CD4-positive, CD25-positive, alpha-beta regulatory T cell (primary cell): Measurements from ENCODE around the gene ZGRF1. TPM values are rescaled to one million over a fixed set of nuclear protein-coding genes. Genes with fewer than 3 reads are reported as not detected.

Experiments used
- ATAC-seq, 2 donors: fragments of 150-1000 bp; cut with Tn5 transposase; one replicate each; pipeline ENCODE4 v1.10.0; 2021; ENCODE audit warnings: low read depth in 2 of 2, moderate number of reproducible peaks in 2 of 2, moderate library complexity in 1 of 2
- DNase-seq, 3 donors: peaks; one replicate each; pipeline versions ENCODE4 v3.0.0 to v3.0.0-alpha.2; 2012 to 2022; ENCODE audit warnings: mixed read lengths in 1 of 3
- H3K27ac ChIP-seq: one replicate; pipeline ENCODE4 v1.7.0; 2013; ENCODE audit warnings: mild to moderate bottlenecking, low read length; ENCODE audit not compliant: insufficient read depth, poor library complexity, severe bottlenecking
- H3K27me3 ChIP-seq: one replicate; pipeline ENCODE4 v1.7.0; 2013; ENCODE audit warnings: low read length; ENCODE audit not compliant: control insufficient read depth, insufficient read depth
- H3K36me3 ChIP-seq: one replicate; pipeline ENCODE4 v1.7.0; 2013; ENCODE audit warnings: mild to moderate bottlenecking, low read length, moderate library complexity; ENCODE audit not compliant: control insufficient read depth, insufficient read depth
- H3K4me1 ChIP-seq: 2 replicates; pipeline ENCODE4 v1.7.0; 2013; ENCODE audit warnings: mild to moderate bottlenecking, low read length; ENCODE audit not compliant: insufficient read depth, control insufficient read depth, poor library complexity, severe bottlenecking
- H3K4me3 ChIP-seq: one replicate; pipeline ENCODE4 v1.7.0; 2013; ENCODE audit warnings: low read depth, mild to moderate bottlenecking, low read length, moderate library complexity
- H3K9me3 ChIP-seq, 2 experiments: 1 replicate in 1 of 2; 2 replicates in 1 of 2; pipeline ENCODE4 v1.7.0; 2013; ENCODE audit warnings: low read length in 2 of 2, mild to moderate bottlenecking in 1 of 2, moderate library complexity in 1 of 2; ENCODE audit not compliant: control insufficient read depth in 2 of 2
- H3K27ac Mint-ChIP-seq, 3 donors: one replicate each; pipeline ENCODE4 v1.8.0; 2020 to 2022; ENCODE audit warnings: mild to moderate bottlenecking in 3 of 3, mixed read lengths in 3 of 3, moderate library complexity in 2 of 3
- H3K27me3 Mint-ChIP-seq: one replicate; pipeline ENCODE4 v1.8.0; 2022; ENCODE audit warnings: mild to moderate bottlenecking, mixed read lengths
- H3K36me3 Mint-ChIP-seq: one replicate; pipeline ENCODE4 v1.8.0; 2020; ENCODE audit warnings: mixed read lengths
- H3K4me1 Mint-ChIP-seq, 4 donors: one replicate each; pipeline ENCODE4 v1.8.0; 2020 to 2022; ENCODE audit warnings: mixed read lengths in 4 of 4, mild to moderate bottlenecking in 1 of 4
- H3K4me3 Mint-ChIP-seq, 4 donors: one replicate each; pipeline ENCODE4 v1.8.0; 2020 to 2022; ENCODE audit warnings: mild to moderate bottlenecking in 4 of 4, mixed read lengths in 4 of 4, moderate library complexity in 3 of 4
- H3K9me3 Mint-ChIP-seq, 7 donors: one replicate each; pipeline ENCODE4 v1.8.0; 2020 to 2022; ENCODE audit warnings: mixed read lengths in 7 of 7, mild to moderate bottlenecking in 3 of 7, moderate library complexity in 2 of 7
- polyA plus RNA-seq, 4 donors: library from polyadenylated mRNA; unstranded; fragments of 300-500 nt; fragmentation: Illumina TruSeq; gene quantifications; one replicate each; pipeline ENCODE4 v1.2.3, GENCODE V29; 2021
- total RNA-seq: library from RNA; stranded (reverse); gene quantifications from one replicate; pipeline ENCODE4 v1.2.3, GENCODE V29; 2022

The ZGRF1 gene
- 9.3 TPM for total RNA-seq
- 1 to 10 TPM in 3 of 4 donors, under 1 TPM in 1; 0.53 to 2.0 (median 1.6) TPM for polyA plus RNA-seq

- Mint-ChIP-seq H3K4me1 (peaks cover 4 to 22% (median 21%) of the 10 kb centered on the region in 4 donors), H3K4me3 (peak within 1 kb of the TSS in 1 of 4 donors; percentile 6), H3K36me3 (peaks cover 16% of the 10 kb centered on the region), H3K27ac (peak within 1 kb of the TSS in 1 of 3 donors; percentile 33), H3K9me3 (peaks cover 0 to 2% (median 0%) of the 10 kb centered on the region in 7 donors), H3K27me3 (no peaks in the 10 kb centered on the region)
- Histone ChIP-seq H3K4me1 (peaks cover 16% of the 10 kb centered on the region), H3K27ac (peak within 1 kb of the TSS; percentile 99), H3K36me3 (no peaks in the 10 kb centered on the region), H3K9me3 (no peaks in the 10 kb centered on the region), H3K4me3 (peak within 1 kb of the TSS; percentile 96), H3K27me3 (no peaks in the 10 kb centered on the region)
- peak; percentile 98 to 99 (median 99) for DNase-seq
- peak; percentile 89 to 90 for ATAC-seq
Measured at GRCh38 chr4:112636688-112637551, at the start of gene ZGRF1, which contains the start of gene LARP7. Gene ZGRF1, minus strand, starts transcription at chr4:112636909. Its CDS starts 3,733 bp downstream, at chr4:112633176. Gene LARP7, plus strand, starts transcription at chr4:112637143. Its CDS starts 7,527 bp downstream, at chr4:112644670.

- Mint-ChIP-seq H3K27ac (no peak overlapping the region), H3K9me3 (peaks cover 0 to 2% (median 0%) of the 10 kb centered on the region in 7 donors), H3K36me3 (no peaks in the 10 kb centered on the region), H3K4me3 (no peak overlapping the region), H3K27me3 (peaks cover 5% of the 10 kb centered on the region), H3K4me1 (no peaks in the 10 kb centered on the region)
- Histone ChIP-seq H3K9me3 (no peaks in the 10 kb centered on the region), H3K4me1 (no peaks in the 10 kb centered on the region), H3K27me3 (peaks cover 3% of the 10 kb centered on the region), H3K36me3 (no peaks in the 10 kb centered on the region), H3K4me3 (no peak overlapping the region), H3K27ac (no peak overlapping the region)
- ATAC-seq (no peak), DNase-seq (no peak)
Measured at GRCh38 chr4:112680996-112681395, 44.3 kb upstream of the ZGRF1 start.

GRCh38 chr4:112677519-112678091 lies 40.9 kb upstream of the ZGRF1 start:
- Histone ChIP-seq H3K36me3 (no peaks in the 10 kb centered on the region), H3K4me1 (no peaks in the 10 kb centered on the region), H3K27ac (no peak overlapping the region), H3K27me3 (no peaks in the 10 kb centered on the region), H3K9me3 (no peaks in the 10 kb centered on the region), H3K4me3 (no peak overlapping the region)
- H3K9me3 Mint-ChIP-seq, result peaks cover 0 to 2% (median 0%) of the 10 kb centered on the region in 7 donors
- H3K27ac Mint-ChIP-seq, result no peak overlapping the region
- DNase-seq (no peak), ATAC-seq (no peak)
- no peaks in the 10 kb centered on the region for H3K4me1 Mint-ChIP-seq
- H3K27me3 Mint-ChIP-seq, result peaks cover 5% of the 10 kb centered on the region
- no peaks in the 10 kb centered on the region for H3K36me3 Mint-ChIP-seq
- H3K4me3 Mint-ChIP-seq, result no peak overlapping the region

- Histone ChIP-seq H3K9me3 (no peaks in the 10 kb centered on the region), H3K36me3 (no peaks in the 10 kb centered on the region), H3K4me3 (no peak overlapping the region), H3K27me3 (no peaks in the 10 kb centered on the region), H3K4me1 (no peaks in the 10 kb centered on the region), H3K27ac (no peak overlapping the region)
- Mint-ChIP-seq H3K9me3 (peaks cover 0 to 3% (median 0%) of the 10 kb centered on the region in 7 donors), H3K4me1 (no peaks in the 10 kb centered on the region), H3K36me3 (no peaks in the 10 kb centered on the region), H3K27me3 (peaks cover 5% of the 10 kb centered on the region), H3K27ac (no peak overlapping the region), H3K4me3 (no peak overlapping the region)
- ATAC-seq (no peak), DNase-seq (no peak)
Measured at GRCh38 chr4:112674376-112674775, 37.7 kb upstream of the ZGRF1 start.

GRCh38 chr4:112673686-112674085 lies 37.0 kb upstream of the ZGRF1 start:
- Histone ChIP-seq H3K36me3 (no peaks in the 10 kb centered on the region), H3K4me1 (no peaks in the 10 kb centered on the region), H3K27me3 (no peaks in the 10 kb centered on the region), H3K9me3 (no peaks in the 10 kb centered on the region), H3K4me3 (no peak overlapping the region), H3K27ac (no peak overlapping the region)
- H3K9me3 Mint-ChIP-seq, result peaks cover 0 to 3% (median 0%) of the 10 kb centered on the region in 7 donors
- H3K36me3 Mint-ChIP-seq, result no peaks in the 10 kb centered on the region
- H3K27ac Mint-ChIP-seq, result no peak overlapping the region
- H3K4me1 Mint-ChIP-seq, result no peaks in the 10 kb centered on the region
- H3K4me3 Mint-ChIP-seq, result no peak overlapping the region
- ATAC-seq (no peak), DNase-seq (no peak)
- peaks cover 5% of the 10 kb centered on the region for H3K27me3 Mint-ChIP-seq

- H3K27ac ChIP-seq, result no peak overlapping the region
- H3K4me3 ChIP-seq, result no peak overlapping the region
- no peak for ATAC-seq
- Mint-ChIP-seq H3K4me3 (no peak overlapping the region), H3K9me3 (peaks cover 0 to 3% (median 0%) of the 10 kb centered on the region in 7 donors), H3K4me1 (no peaks in the 10 kb centered on the region), H3K27ac (no peak overlapping the region), H3K27me3 (peaks cover 3% of the 10 kb centered on the region), H3K36me3 (no peaks in the 10 kb centered on the region)
- no peaks in the 10 kb centered on the region for H3K9me3 ChIP-seq
- DNase-seq, result no peak
- no peaks in the 10 kb centered on the region for H3K36me3 ChIP-seq
- no peaks in the 10 kb centered on the region for H3K4me1 ChIP-seq
- H3K27me3 ChIP-seq, result no peaks in the 10 kb centered on the region
Measured at GRCh38 chr4:112673076-112673475, 36.4 kb upstream of the ZGRF1 start.

- Mint-ChIP-seq H3K4me1 (no peaks in the 10 kb centered on the region), H3K4me3 (no peak overlapping the region), H3K27ac (no peak overlapping the region), H3K36me3 (peaks cover 3% of the 10 kb centered on the region), H3K27me3 (no peaks in the 10 kb centered on the region), H3K9me3 (peaks cover 0 to 3% (median 0%) of the 10 kb centered on the region in 7 donors)
- no peak overlapping the region for H3K27ac ChIP-seq
- no peaks in the 10 kb centered on the region for H3K27me3 ChIP-seq
- DNase-seq (no peak), ATAC-seq (no peak)
- no peaks in the 10 kb centered on the region for H3K9me3 ChIP-seq
- no peaks in the 10 kb centered on the region for H3K4me1 ChIP-seq
- no peaks in the 10 kb centered on the region for H3K36me3 ChIP-seq
- no peak overlapping the region for H3K4me3 ChIP-seq
Measured at GRCh38 chr4:112668131-112668530, 31.4 kb upstream of the ZGRF1 start.
